WTC11 (cell line): Measurements from ENCODE around the gene YIF1B.
A peak's percentile ranks its signal among the peaks of the same experiment; 100 is the strongest.

Experiments used
- ATF2 ChIP-seq: sonication (generic); formaldehyde crosslinking; IDR thresholded peaks from 2 replicates; pipeline ENCODE4 v1.8.1; 2022; ENCODE audit warnings: low read depth, missing genetic modification reagents, borderline replicate concordance
- E2F5 ChIP-seq: sonication (generic); formaldehyde crosslinking; IDR thresholded peaks from 2 replicates; pipeline ENCODE4 v1.8.1; 2022; ENCODE audit warnings: mild to moderate bottlenecking, moderate library complexity, missing genetic modification reagents
- GTF2I ChIP-seq: fragments of 250-450 bp; sonication (Bioruptor Pico); conservative IDR thresholded peaks from 2 replicates; pipeline ENCODE4 v1.4.0; 2021; ENCODE audit warnings: mild to moderate bottlenecking
- JUN ChIP-seq: sonication (generic); formaldehyde crosslinking; IDR thresholded peaks from 2 replicates; pipeline ENCODE4 v1.8.0; 2023; ENCODE audit warnings: mild to moderate bottlenecking, missing genetic modification reagents
- ZNF263 ChIP-seq: sonication (generic); formaldehyde crosslinking; IDR thresholded peaks from 2 replicates; pipeline ENCODE4 v1.8.1; 2022; ENCODE audit warnings: low read depth, mild to moderate bottlenecking, moderate library complexity, missing genetic modification reagents
- TF ChIP-seq, protein P1 (sequence below): fragments of 200-600 bp; IDR thresholded peaks from 2 replicates; pipeline ENCODE4 v1.8.0; 2022; ENCODE audit warnings: antibody characterized with exemption

DNA sequence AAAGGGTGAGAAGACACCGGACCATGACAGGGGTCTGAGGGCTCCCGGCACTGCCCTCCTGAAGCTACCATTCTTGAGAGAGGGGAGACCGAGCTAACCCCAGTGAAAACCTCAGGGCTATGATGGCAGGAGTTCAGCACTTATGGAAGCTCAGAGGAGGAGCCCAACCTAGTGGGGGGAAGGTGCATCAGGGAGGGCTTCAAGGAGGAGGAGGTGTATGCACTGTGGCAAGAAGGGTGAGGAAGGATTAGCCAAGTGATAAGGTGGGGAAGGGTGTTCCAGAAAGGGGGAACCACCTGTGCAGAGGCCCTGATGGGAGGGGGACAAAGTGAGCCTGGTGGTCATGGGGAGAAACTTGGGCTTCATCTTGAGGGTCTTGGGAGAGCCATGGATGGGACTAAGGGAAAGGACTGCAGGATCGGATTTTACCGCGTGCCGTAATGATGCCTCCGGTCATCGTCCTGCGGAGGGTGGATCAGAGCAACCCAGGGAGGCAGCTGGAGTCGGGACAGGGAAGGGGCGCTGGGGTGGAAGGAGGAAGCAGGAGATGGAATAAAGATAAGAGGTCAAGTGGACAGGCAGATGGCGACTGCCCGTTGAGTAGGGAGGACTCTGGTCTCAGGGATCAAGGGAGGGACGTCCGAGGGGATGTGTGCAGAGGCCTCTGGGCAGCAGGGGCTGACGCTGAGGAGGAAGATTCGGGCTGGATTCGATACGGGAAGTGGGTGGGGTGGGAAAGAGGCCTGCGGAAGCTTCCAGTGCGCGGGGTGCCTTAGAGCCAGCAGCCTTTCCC is 45.3 kb upstream of the YIF1B start:
- TF ChIP-seq GTF2I (CRISPR knock-in tag) (no peak), JUN (CRISPR knock-in tag) (no peak), ATF2 (CRISPR knock-in tag) (no peak), ZNF263 (CRISPR knock-in tag) (peak; percentile 86; the same call in 1 of the 2 replicates), E2F5 (CRISPR knock-in tag) (no peak)
- TF ChIP-seq, protein P1, sequence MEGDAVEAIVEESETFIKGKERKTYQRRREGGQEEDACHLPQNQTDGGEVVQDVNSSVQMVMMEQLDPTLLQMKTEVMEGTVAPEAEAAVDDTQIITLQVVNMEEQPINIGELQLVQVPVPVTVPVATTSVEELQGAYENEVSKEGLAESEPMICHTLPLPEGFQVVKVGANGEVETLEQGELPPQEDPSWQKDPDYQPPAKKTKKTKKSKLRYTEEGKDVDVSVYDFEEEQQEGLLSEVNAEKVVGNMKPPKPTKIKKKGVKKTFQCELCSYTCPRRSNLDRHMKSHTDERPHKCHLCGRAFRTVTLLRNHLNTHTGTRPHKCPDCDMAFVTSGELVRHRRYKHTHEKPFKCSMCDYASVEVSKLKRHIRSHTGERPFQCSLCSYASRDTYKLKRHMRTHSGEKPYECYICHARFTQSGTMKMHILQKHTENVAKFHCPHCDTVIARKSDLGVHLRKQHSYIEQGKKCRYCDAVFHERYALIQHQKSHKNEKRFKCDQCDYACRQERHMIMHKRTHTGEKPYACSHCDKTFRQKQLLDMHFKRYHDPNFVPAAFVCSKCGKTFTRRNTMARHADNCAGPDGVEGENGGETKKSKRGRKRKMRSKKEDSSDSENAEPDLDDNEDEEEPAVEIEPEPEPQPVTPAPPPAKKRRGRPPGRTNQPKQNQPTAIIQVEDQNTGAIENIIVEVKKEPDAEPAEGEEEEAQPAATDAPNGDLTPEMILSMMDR, result no peak
